ENCODE results near the gene LARP4. TPM values are rescaled to one million over a fixed set of nuclear protein-coding genes. Genes with fewer than 3 reads are reported as not detected.
"Not testable (repeated sequence)": the region's sequence is repeated elsewhere in the genome, so short reads cannot be mapped to it uniquely, and the experiment has no call there.

The LARP4 gene
- total RNA-seq, 1 donor from 2014 or later: 88.4 TPM

GRCh38 chr12:50520416-50521207 is 119.9 kb downstream of the LARP4 start:
- no peak overlapping the region for H3K27ac ChIP-seq
- peaks cover under 1% of the 10 kb centered on the region for H4K20me1 ChIP-seq (ENCODE audit: low read depth)
- H3K9ac ChIP-seq: no peak overlapping the region
- H2AFZ ChIP-seq (replicated peaks): no peak overlapping the region
- H3K4me1 ChIP-seq: peaks cover under 1% of the 10 kb centered on the region
- no peak for DNase-seq (ENCODE audit: low spot score)
- Mint-ChIP-seq H3K9me3 (peaks cover 7% of the 10 kb centered on the region), H3K4me3 (no peak overlapping the region), H3K27ac (no peak overlapping the region), H3K27me3 (ENCODE audit: insufficient read depth, low read depth) (no peaks in the 10 kb centered on the region), H3K36me3 (peaks cover 13% of the 10 kb centered on the region), H3K4me1 (no peaks in the 10 kb centered on the region)
- no peaks in the 10 kb centered on the region for H3K9me3 ChIP-seq (ENCODE audit: low read depth)
- no peaks in the 10 kb centered on the region for H3K27me3 ChIP-seq
- TF ChIP-seq EZH2phosphoT487 (IDR thresholded peaks at IDR 0.05) (no peak), CTCF (IDR thresholded peaks at IDR 0.05) (no peak)
- H3K36me3 ChIP-seq: no peaks in the 10 kb centered on the region
- H3K4me2 ChIP-seq: no peak overlapping the region
- no peak overlapping the region for H3K4me3 ChIP-seq
- peaks cover 85% of the 10 kb centered on the region for H3K79me2 ChIP-seq (ENCODE audit: low read depth)
- H3F3A ChIP-seq (ENCODE audit: low read depth): peaks cover under 1% of the 10 kb centered on the region

- H3K79me2 ChIP-seq (ENCODE audit: low read depth): peaks cover 75% of the 10 kb centered on the region
- not testable (repeated sequence) for H3K27ac ChIP-seq; H3K9me3 Mint-ChIP-seq; H3K9ac ChIP-seq; H3K4me3 ChIP-seq; H4K20me1 ChIP-seq (ENCODE audit: low read depth); H3K36me3 ChIP-seq; H2AFZ ChIP-seq (replicated peaks); H3F3A ChIP-seq (ENCODE audit: low read depth); DNase-seq (ENCODE audit: low spot score); H3K4me3 Mint-ChIP-seq; H3K27me3 ChIP-seq; H3K4me1 ChIP-seq; H3K4me1 Mint-ChIP-seq; H3K27me3 Mint-ChIP-seq (ENCODE audit: insufficient read depth, low read depth); H3K4me2 ChIP-seq; H3K9me3 ChIP-seq (ENCODE audit: low read depth); H3K27ac Mint-ChIP-seq
- peaks cover 15% of the 10 kb centered on the region for H3K36me3 Mint-ChIP-seq
These were observed 121.1 kb downstream of the LARP4 start for GRCh38 chr12:50521781-50522180.

- Histone ChIP-seq H3K27ac (no peak overlapping the region), H2AFZ (replicated peaks) (no peak overlapping the region), H3K79me2 (ENCODE audit: low read depth) (peaks cover 76% of the 10 kb centered on the region), H3K4me1 (peaks cover 9% of the 10 kb centered on the region), H4K20me1 (ENCODE audit: low read depth) (peaks cover 8% of the 10 kb centered on the region), H3K4me3 (no peak overlapping the region), H3K9me3 (ENCODE audit: low read depth) (no peaks in the 10 kb centered on the region), H3F3A (ENCODE audit: low read depth) (peaks cover 7% of the 10 kb centered on the region), H3K4me2 (no peak overlapping the region), H3K36me3 (no peaks in the 10 kb centered on the region), H3K27me3 (no peaks in the 10 kb centered on the region), H3K9ac (no peak overlapping the region)
- H3K4me1 Mint-ChIP-seq: peaks cover 11% of the 10 kb centered on the region
- no peak overlapping the region for H3K4me3 Mint-ChIP-seq
- no peak overlapping the region for H3K27ac Mint-ChIP-seq
- H3K27me3 Mint-ChIP-seq (ENCODE audit: insufficient read depth, low read depth): no peaks in the 10 kb centered on the region
- peaks cover 15% of the 10 kb centered on the region for H3K36me3 Mint-ChIP-seq
- DNase-seq (ENCODE audit: low spot score): no peak
- TF ChIP-seq EZH2 (IDR thresholded peaks at IDR 0.05) (no peak), EZH2phosphoT487 (IDR thresholded peaks at IDR 0.05) (no peak), CTCF (IDR thresholded peaks at IDR 0.05) (no peak)
- H3K9me3 Mint-ChIP-seq: peaks cover 7% of the 10 kb centered on the region
These were observed 123.1 kb downstream of the LARP4 start for GRCh38 chr12:50523772-50524171.

GRCh38 chr12:50524621-50525020 is 123.9 kb downstream of the LARP4 start:
- H3K9ac ChIP-seq: no peak overlapping the region
- no peak overlapping the region for H3K27ac Mint-ChIP-seq
- H3K4me3 Mint-ChIP-seq: no peak overlapping the region
- H3K4me2 ChIP-seq: no peak overlapping the region
- no peak overlapping the region for H3K4me3 ChIP-seq
- no peaks in the 10 kb centered on the region for H3K9me3 ChIP-seq (ENCODE audit: low read depth)
- no peaks in the 10 kb centered on the region for H3K27me3 Mint-ChIP-seq (ENCODE audit: insufficient read depth, low read depth)
- H4K20me1 ChIP-seq (ENCODE audit: low read depth): peaks cover 8% of the 10 kb centered on the region
- peaks cover 19% of the 10 kb centered on the region for H3K36me3 Mint-ChIP-seq
- no peak overlapping the region for H3K27ac ChIP-seq
- TF ChIP-seq EZH2phosphoT487 (IDR thresholded peaks at IDR 0.05) (no peak), CTCF (IDR thresholded peaks at IDR 0.05) (no peak), EZH2 (IDR thresholded peaks at IDR 0.05) (no peak)
- no peak for DNase-seq (ENCODE audit: low spot score)
- H3K79me2 ChIP-seq (ENCODE audit: low read depth): peaks cover 76% of the 10 kb centered on the region
- H3K4me1 Mint-ChIP-seq: peaks cover 16% of the 10 kb centered on the region
- H3F3A ChIP-seq (ENCODE audit: low read depth): peaks cover 7% of the 10 kb centered on the region
- H3K9me3 Mint-ChIP-seq: peaks cover 7% of the 10 kb centered on the region
- H3K36me3 ChIP-seq: no peaks in the 10 kb centered on the region
- H3K27me3 ChIP-seq: no peaks in the 10 kb centered on the region
- peaks cover 9% of the 10 kb centered on the region for H3K4me1 ChIP-seq
- H2AFZ ChIP-seq (replicated peaks): no peak overlapping the region

Data from neural progenitor cell (in vitro differentiated cells).